GM13977 (cell line): ENCODE data around the gene PGM5.

Experiments
- DNase-seq: peaks from one replicate; pipeline ENCODE4 v3.0.0; 2012; ENCODE audit warnings: low spot score
- CTCF ChIP-seq: IDR thresholded peaks from 2 replicates; pipeline ENCODE4 v1.5.1; 2012; ENCODE audit warnings: mild to moderate bottlenecking, control low read depth; ENCODE audit not compliant: insufficient read depth; ENCODE audit errors: extremely low read depth, missing control alignments
- in situ Hi-C: fragments of 300-500 bp; cut with MboI; formaldehyde crosslinking; loops from one replicate; pipeline ENCODE4 v1.12.0; 2022; ENCODE audit warnings: low sequenced_read_pairs, low pct_unique_long_range_greater_than_20kb, mixed read lengths, inconsistent platforms; ENCODE audit not compliant: unreplicated experiment

Gene PGM5

GRCh38 chr9:68470067-68470466 lies 113.7 kb downstream of the PGM5 start:
- TF ChIP-seq CTCF: no peak
- DNase-seq: no peak
- in situ Hi-C loops: no loop called here

GRCh38 chr9:68470634-68471033 lies 114.2 kb downstream of the PGM5 start:
- no peak for TF ChIP-seq CTCF
- no peak for DNase-seq
- in situ Hi-C loops: no loop called here

GRCh38 chr9:68472119-68472518 lies 115.7 kb downstream of the PGM5 start:
- DNase-seq: no peak
- TF ChIP-seq CTCF: no peak
- in situ Hi-C loops: no loop called here

GRCh38 chr9:68473790-68474189 lies 117.4 kb downstream of the PGM5 start:
- in situ Hi-C loops: no loop called here
- DNase-seq: no peak
- TF ChIP-seq CTCF: no peak

- TF ChIP-seq CTCF: no peak
- in situ Hi-C loops: no loop called here
- no peak for DNase-seq
Measured at GRCh38 chr9:68476422-68476821, 120.0 kb downstream of the PGM5 start.

GRCh38 chr9:68476847-68477246 lies 120.4 kb downstream of the PGM5 start:
- TF ChIP-seq CTCF: no peak
- no peak for DNase-seq
- in situ Hi-C loops: no loop called here

GRCh38 chr9:68480807-68481206 lies 124.4 kb downstream of the PGM5 start:
- in situ Hi-C loops: no loop called here
- no peak for DNase-seq
- TF ChIP-seq CTCF: no peak
